BJ (cell line): Measurements from ENCODE around the gene ATP6V0E2. TPM values are rescaled to one million over a fixed set of nuclear protein-coding genes. Genes with fewer than 3 reads are reported as not detected.
A peak's percentile ranks its signal among the peaks of the same experiment; 100 is the strongest.

ENCODE experiments used
- CTCF ChIA-PET: fragments of 350-600 bp; formaldehyde crosslinking; extraction: SDS; loops from one replicate; lab custom pipeline; 2021; ENCODE audit warnings: antibody characterized with exemption, inconsistent platforms; lab: Yijun Ruan, JAX
- POLR2A ChIA-PET: fragments of 300-600 bp; sonication (Branson Sonifier 250); formaldehyde crosslinking; extraction: SDS; loops from one replicate; lab custom pipeline; 2021; ENCODE audit warnings: antibody characterized with exemption; lab: Charles Lee
- DNase-seq: peaks from one replicate; pipeline ENCODE4 v3.0.0-alpha.2; 2011; ENCODE audit warnings: low read depth
- H3K27me3 ChIP-seq: 2 replicates; pipeline ENCODE4 v1.6.0; 2011; ENCODE audit warnings: low read length; ENCODE audit not compliant: control insufficient read depth, insufficient read depth
- H3K36me3 ChIP-seq: 2 replicates; pipeline ENCODE4 v1.5.1; 2011; ENCODE audit warnings: low read length; ENCODE audit not compliant: control insufficient read depth, insufficient read depth
- H3K4me3 ChIP-seq: 2 replicates; pipeline ENCODE4 v1.5.1; 2011; ENCODE audit warnings: low read depth, mild to moderate bottlenecking, control low read depth, low read length
- CTCF ChIP-seq: IDR thresholded peaks from 2 replicates; pipeline ENCODE4 v1.5.1; 2011; ENCODE audit warnings: low read depth, mild to moderate bottlenecking, control low read depth, inconsistent platforms, low read length, moderate library complexity; ENCODE audit not compliant: insufficient read depth
- polyA plus RNA-seq: library from polyadenylated mRNA; depleted of rRNA; stranded (reverse); fragments of >200 nt; gene quantifications from 2 replicates; pipeline ENCODE4 v1.2.3, GENCODE V29; 2011

Gene ATP6V0E2
- polyA plus RNA-seq, 1 experiment: 17.7 TPM

- Histone ChIP-seq H3K36me3 (no peaks in the 10 kb centered on the region), H3K27me3 (peaks cover 3% of the 10 kb centered on the region), H3K4me3 (peak overlapping the region; percentile 65)
- DNase-seq: no peak
- CTCF ChIA-PET: interaction anchor here (0.7 to 1.5 kb wide), 4 partner anchors 10 to 97 kb away, joined by 3 to 7 read pairs (median 3); no protein-coding TSS in a partner anchor
- no peak; the same call in 1 of the 2 replicates for TF ChIP-seq CTCF
- POLR2A ChIA-PET: no interaction called here
These were observed 34.8 kb upstream of the ATP6V0E2 start for GRCh38 chr7:149838992-149839408.

- CTCF ChIA-PET: interaction anchor here (1.2 kb wide), 2 partner anchors 13 kb away, joined by 3 to 4 read pairs; no protein-coding TSS in a partner anchor
- no peak for TF ChIP-seq CTCF
- no peak for DNase-seq
- Histone ChIP-seq H3K36me3 (peaks cover 4% of the 10 kb centered on the region), H3K4me3 (no peak overlapping the region), H3K27me3 (peaks cover 3% of the 10 kb centered on the region; the same call in 1 of the 2 replicates)
- POLR2A ChIA-PET: no interaction called here
These were observed 33.8 kb upstream of the ATP6V0E2 start for GRCh38 chr7:149839933-149840332.

- H3K4me3 ChIP-seq: no peak overlapping the region
- CTCF ChIA-PET: no interaction called here
- no peaks in the 10 kb centered on the region for H3K27me3 ChIP-seq
- DNase-seq: no peak
- POLR2A ChIA-PET: no interaction called here
- peaks cover 12% of the 10 kb centered on the region for H3K36me3 ChIP-seq
- no peak for TF ChIP-seq CTCF
These were observed 30.2 kb upstream of the ATP6V0E2 start for GRCh38 chr7:149843566-149843965.

- H3K27me3 ChIP-seq: no peaks in the 10 kb centered on the region
- no peak for DNase-seq
- ChIA-PET POLR2A (no interaction called here), CTCF (no interaction called here)
- H3K4me3 ChIP-seq: no peak overlapping the region
- peaks cover 12% of the 10 kb centered on the region for H3K36me3 ChIP-seq
- TF ChIP-seq CTCF: no peak
These were observed 29.3 kb upstream of the ATP6V0E2 start for GRCh38 chr7:149844445-149844844.

- no peak overlapping the region for H3K4me3 ChIP-seq
- TF ChIP-seq CTCF: no peak
- H3K27me3 ChIP-seq: no peaks in the 10 kb centered on the region
- H3K36me3 ChIP-seq: peaks cover 14% of the 10 kb centered on the region
- DNase-seq: no peak
- CTCF ChIA-PET: no interaction called here
- POLR2A ChIA-PET: no interaction called here
These were observed 28.4 kb upstream of the ATP6V0E2 start for GRCh38 chr7:149845257-149845980.
